ENCODE measurements around the gene NEDD4L. TPM values are rescaled to one million over a fixed set of nuclear protein-coding genes. Genes with fewer than 3 reads are reported as not detected.
A peak's percentile ranks its signal among the peaks of the same experiment; 100 is the strongest.

Gene NEDD4L
- total RNA-seq, 1 donor from 2014 or later = 93.9 TPM

DNA sequence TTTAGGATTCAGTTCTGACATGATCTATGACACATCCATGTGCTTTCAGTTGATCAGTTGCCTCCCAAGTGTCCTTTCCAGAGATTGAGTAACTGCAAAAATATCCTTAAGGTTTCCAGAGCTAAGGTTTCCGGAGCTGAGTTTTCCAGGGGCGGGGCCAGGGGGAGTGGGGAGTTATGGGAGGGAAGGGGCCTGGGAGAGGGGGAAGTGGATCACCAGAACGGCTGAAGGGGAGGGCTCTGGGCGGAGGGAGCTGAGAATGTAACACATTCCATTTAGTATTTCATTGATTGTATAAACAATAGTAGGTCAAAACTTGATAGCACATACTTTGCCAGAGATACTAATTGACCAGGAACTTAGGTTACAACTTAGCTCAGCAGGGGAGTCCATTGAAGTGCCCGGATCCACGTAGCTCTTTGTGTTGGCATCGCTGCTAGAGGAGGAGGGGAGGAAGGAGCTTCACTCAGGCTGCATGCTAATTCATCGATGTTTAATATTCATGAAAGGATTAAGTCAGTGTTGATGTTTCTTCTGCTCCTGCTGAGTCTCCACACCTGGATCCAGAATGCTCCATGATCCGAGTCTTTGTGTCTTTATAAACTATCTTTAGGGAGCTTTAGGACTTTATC, 295.1 kb downstream of the NEDD4L start:
- no peaks in the 10 kb centered on the region for H3K27me3 Mint-ChIP-seq (ENCODE audit: low read depth, unreplicated experiment)
- H3K4me1 ChIP-seq (ENCODE audit: insufficient read depth, low read length) = peaks cover 32% of the 10 kb centered on the region
- H3K36me3 ChIP-seq (ENCODE audit: insufficient read depth, low read length) = peaks cover 13% of the 10 kb centered on the region
- DNase-seq (ENCODE audit: low read depth) (peak; percentile 69), FAIRE-seq (no peak)
- no peaks in the 10 kb centered on the region for H3K79me2 ChIP-seq (ENCODE audit: insufficient read depth, low read length)
- H4K20me1 ChIP-seq (ENCODE audit: insufficient read depth, low read length) = no peaks in the 10 kb centered on the region
- no peaks in the 10 kb centered on the region for H3K9me3 ChIP-seq (ENCODE audit: insufficient read depth, low read depth, low read length)
- H3K4me1 Mint-ChIP-seq (ENCODE audit: low read depth, unreplicated experiment) = peaks cover 32% of the 10 kb centered on the region
- no peak overlapping the region for H2AFZ ChIP-seq (ENCODE audit: low read depth, low read length)
- H3K9me3 Mint-ChIP-seq (ENCODE audit: unreplicated experiment) = no peaks in the 10 kb centered on the region
- no peak overlapping the region for H3K4me3 ChIP-seq (ENCODE audit: insufficient read depth, low read depth, low read length)
- peak overlapping the region; percentile 53 for H3K4me2 ChIP-seq (ENCODE audit: low read length)
- H3K27me3 ChIP-seq (ENCODE audit: insufficient read depth, low read length) = no peaks in the 10 kb centered on the region
- H3K36me3 Mint-ChIP-seq (ENCODE audit: low read depth, unreplicated experiment) = peaks cover 28% of the 10 kb centered on the region
- peak overlapping the region; percentile 88 for H3K27ac Mint-ChIP-seq (ENCODE audit: unreplicated experiment)
- peak overlapping the region; percentile 27 for H3K4me3 Mint-ChIP-seq (ENCODE audit: unreplicated experiment)
- no peak for TF ChIP-seq EZH2 (IDR thresholded peaks at IDR 0.05; ENCODE audit: insufficient read depth, low read length)
- TF ChIP-seq, protein P1, sequence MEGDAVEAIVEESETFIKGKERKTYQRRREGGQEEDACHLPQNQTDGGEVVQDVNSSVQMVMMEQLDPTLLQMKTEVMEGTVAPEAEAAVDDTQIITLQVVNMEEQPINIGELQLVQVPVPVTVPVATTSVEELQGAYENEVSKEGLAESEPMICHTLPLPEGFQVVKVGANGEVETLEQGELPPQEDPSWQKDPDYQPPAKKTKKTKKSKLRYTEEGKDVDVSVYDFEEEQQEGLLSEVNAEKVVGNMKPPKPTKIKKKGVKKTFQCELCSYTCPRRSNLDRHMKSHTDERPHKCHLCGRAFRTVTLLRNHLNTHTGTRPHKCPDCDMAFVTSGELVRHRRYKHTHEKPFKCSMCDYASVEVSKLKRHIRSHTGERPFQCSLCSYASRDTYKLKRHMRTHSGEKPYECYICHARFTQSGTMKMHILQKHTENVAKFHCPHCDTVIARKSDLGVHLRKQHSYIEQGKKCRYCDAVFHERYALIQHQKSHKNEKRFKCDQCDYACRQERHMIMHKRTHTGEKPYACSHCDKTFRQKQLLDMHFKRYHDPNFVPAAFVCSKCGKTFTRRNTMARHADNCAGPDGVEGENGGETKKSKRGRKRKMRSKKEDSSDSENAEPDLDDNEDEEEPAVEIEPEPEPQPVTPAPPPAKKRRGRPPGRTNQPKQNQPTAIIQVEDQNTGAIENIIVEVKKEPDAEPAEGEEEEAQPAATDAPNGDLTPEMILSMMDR (IDR thresholded peaks at IDR 0.05; ENCODE audit: insufficient read depth, low read depth, low read length) = no peak
- H3K9ac ChIP-seq (ENCODE audit: low read length) = peak overlapping the region; percentile 36
- peak overlapping the region; percentile 60 for H3K27ac ChIP-seq (ENCODE audit: low read depth, low read length)

- FAIRE-seq (no peak), DNase-seq (ENCODE audit: low read depth) (no peak)
- Mint-ChIP-seq H3K9me3 (ENCODE audit: unreplicated experiment) (no peaks in the 10 kb centered on the region), H3K4me3 (ENCODE audit: unreplicated experiment) (no peak overlapping the region), H3K4me1 (ENCODE audit: low read depth, unreplicated experiment) (peaks cover 34% of the 10 kb centered on the region), H3K36me3 (ENCODE audit: low read depth, unreplicated experiment) (peaks cover 23% of the 10 kb centered on the region), H3K27me3 (ENCODE audit: low read depth, unreplicated experiment) (no peaks in the 10 kb centered on the region), H3K27ac (ENCODE audit: unreplicated experiment) (no peak overlapping the region)
- Histone ChIP-seq H3K27me3 (ENCODE audit: insufficient read depth, low read length) (no peaks in the 10 kb centered on the region), H3K36me3 (ENCODE audit: insufficient read depth, low read length) (peaks cover 13% of the 10 kb centered on the region), H3K4me2 (ENCODE audit: low read length) (no peak overlapping the region), H3K4me1 (ENCODE audit: insufficient read depth, low read length) (peaks cover 32% of the 10 kb centered on the region), H3K27ac (ENCODE audit: low read depth, low read length) (peak overlapping the region; percentile 60), H4K20me1 (ENCODE audit: insufficient read depth, low read length) (no peaks in the 10 kb centered on the region), H3K79me2 (ENCODE audit: insufficient read depth, low read length) (no peaks in the 10 kb centered on the region), H3K4me3 (ENCODE audit: insufficient read depth, low read depth, low read length) (no peak overlapping the region), H3K9ac (ENCODE audit: low read length) (peak overlapping the region; percentile 36), H3K9me3 (ENCODE audit: insufficient read depth, low read depth, low read length) (no peaks in the 10 kb centered on the region), H2AFZ (ENCODE audit: low read depth, low read length) (no peak overlapping the region)
- TF ChIP-seq EZH2 (IDR thresholded peaks at IDR 0.05; ENCODE audit: insufficient read depth, low read length) = no peak
- TF ChIP-seq, protein P1 (IDR thresholded peaks at IDR 0.05; ENCODE audit: insufficient read depth, low read depth, low read length) = no peak
Measured at GRCh38 chr18:58339890-58340289, 295.9 kb downstream of the NEDD4L start.

DNA sequence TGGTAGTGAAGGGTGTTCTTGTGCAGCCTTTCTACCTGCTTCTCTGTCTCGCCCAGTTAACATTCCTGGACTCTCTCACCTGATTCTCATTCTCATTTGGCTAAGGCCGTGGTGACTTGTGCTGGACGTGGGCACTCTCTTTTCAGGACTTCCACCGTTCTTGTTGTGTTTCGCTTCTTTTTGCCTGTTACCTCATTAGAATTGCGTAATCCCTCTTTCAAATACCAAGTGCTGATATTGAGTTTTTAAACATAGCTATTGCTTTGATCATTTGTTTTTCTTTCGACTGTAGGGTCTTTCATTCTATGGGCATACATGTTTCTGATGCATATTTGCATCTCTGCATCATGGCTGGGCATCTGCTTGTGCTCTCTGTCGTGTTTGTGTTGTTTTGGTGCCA, 297.9 kb downstream of the NEDD4L start:
- Histone ChIP-seq H3K4me3 (ENCODE audit: insufficient read depth, low read depth, low read length) (no peak overlapping the region), H3K27me3 (ENCODE audit: insufficient read depth, low read length) (no peaks in the 10 kb centered on the region), H3K9me3 (ENCODE audit: insufficient read depth, low read depth, low read length) (no peaks in the 10 kb centered on the region), H3K4me2 (ENCODE audit: low read length) (no peak overlapping the region), H3K9ac (ENCODE audit: low read length) (no peak overlapping the region), H3K79me2 (ENCODE audit: insufficient read depth, low read length) (no peaks in the 10 kb centered on the region), H2AFZ (ENCODE audit: low read depth, low read length) (no peak overlapping the region), H3K27ac (ENCODE audit: low read depth, low read length) (no peak overlapping the region), H4K20me1 (ENCODE audit: insufficient read depth, low read length) (no peaks in the 10 kb centered on the region), H3K36me3 (ENCODE audit: insufficient read depth, low read length) (peaks cover 16% of the 10 kb centered on the region), H3K4me1 (ENCODE audit: insufficient read depth, low read length) (peaks cover 26% of the 10 kb centered on the region)
- Mint-ChIP-seq H3K36me3 (ENCODE audit: low read depth, unreplicated experiment) (peaks cover 20% of the 10 kb centered on the region), H3K4me3 (ENCODE audit: unreplicated experiment) (no peak overlapping the region), H3K27me3 (ENCODE audit: low read depth, unreplicated experiment) (no peaks in the 10 kb centered on the region), H3K27ac (ENCODE audit: unreplicated experiment) (no peak overlapping the region), H3K4me1 (ENCODE audit: low read depth, unreplicated experiment) (peaks cover 30% of the 10 kb centered on the region), H3K9me3 (ENCODE audit: unreplicated experiment) (no peaks in the 10 kb centered on the region)
- no peak for DNase-seq (ENCODE audit: low read depth)
- TF ChIP-seq EZH2 (IDR thresholded peaks at IDR 0.05; ENCODE audit: insufficient read depth, low read length) = no peak
- TF ChIP-seq, protein P1 (IDR thresholded peaks at IDR 0.05; ENCODE audit: insufficient read depth, low read depth, low read length) = no peak
- FAIRE-seq = no peak
